Measurements from ENCODE around the gene CDK6.

DNA sequence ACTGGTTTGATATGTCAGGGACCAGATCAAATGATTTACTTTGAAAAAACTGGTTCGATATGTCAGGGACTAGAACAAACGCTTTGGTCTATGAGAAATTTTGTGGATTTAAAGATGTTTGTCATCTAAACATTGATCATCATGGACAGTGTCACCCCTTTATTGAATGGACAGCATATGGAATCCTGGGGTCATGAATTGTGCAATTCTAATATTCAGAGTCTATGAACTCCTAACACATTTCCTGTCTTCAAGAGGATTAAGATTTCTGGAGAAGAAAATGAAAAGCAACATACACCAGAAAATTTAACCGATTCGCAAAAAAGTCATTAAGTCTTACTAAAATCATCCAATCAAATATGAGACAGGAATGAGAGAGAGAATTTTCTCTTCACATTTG lies 139.8 kb downstream of the CDK6 start:
- TF ChIP-seq, protein P1, sequence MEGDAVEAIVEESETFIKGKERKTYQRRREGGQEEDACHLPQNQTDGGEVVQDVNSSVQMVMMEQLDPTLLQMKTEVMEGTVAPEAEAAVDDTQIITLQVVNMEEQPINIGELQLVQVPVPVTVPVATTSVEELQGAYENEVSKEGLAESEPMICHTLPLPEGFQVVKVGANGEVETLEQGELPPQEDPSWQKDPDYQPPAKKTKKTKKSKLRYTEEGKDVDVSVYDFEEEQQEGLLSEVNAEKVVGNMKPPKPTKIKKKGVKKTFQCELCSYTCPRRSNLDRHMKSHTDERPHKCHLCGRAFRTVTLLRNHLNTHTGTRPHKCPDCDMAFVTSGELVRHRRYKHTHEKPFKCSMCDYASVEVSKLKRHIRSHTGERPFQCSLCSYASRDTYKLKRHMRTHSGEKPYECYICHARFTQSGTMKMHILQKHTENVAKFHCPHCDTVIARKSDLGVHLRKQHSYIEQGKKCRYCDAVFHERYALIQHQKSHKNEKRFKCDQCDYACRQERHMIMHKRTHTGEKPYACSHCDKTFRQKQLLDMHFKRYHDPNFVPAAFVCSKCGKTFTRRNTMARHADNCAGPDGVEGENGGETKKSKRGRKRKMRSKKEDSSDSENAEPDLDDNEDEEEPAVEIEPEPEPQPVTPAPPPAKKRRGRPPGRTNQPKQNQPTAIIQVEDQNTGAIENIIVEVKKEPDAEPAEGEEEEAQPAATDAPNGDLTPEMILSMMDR (IDR thresholded peaks at IDR 0.05; ENCODE audit: low read length) = no peak
- TF ChIP-seq EZH2 (IDR thresholded peaks at IDR 0.05; ENCODE audit: borderline replicate concordance, low read length) = no peak

Data from OCI-LY1 (cell line).